ENCODE measurements around the gene MLIP. TPM values are rescaled to one million over a fixed set of nuclear protein-coding genes. Genes with fewer than 3 reads are reported as not detected.

Gene MLIP
- total and polyA plus RNA-seq, 2 of the 13 experiments (the other 11 are each of a cell fraction or from before 2014, with no cell fraction given): 0.08 to 0.33 TPM

DNA sequence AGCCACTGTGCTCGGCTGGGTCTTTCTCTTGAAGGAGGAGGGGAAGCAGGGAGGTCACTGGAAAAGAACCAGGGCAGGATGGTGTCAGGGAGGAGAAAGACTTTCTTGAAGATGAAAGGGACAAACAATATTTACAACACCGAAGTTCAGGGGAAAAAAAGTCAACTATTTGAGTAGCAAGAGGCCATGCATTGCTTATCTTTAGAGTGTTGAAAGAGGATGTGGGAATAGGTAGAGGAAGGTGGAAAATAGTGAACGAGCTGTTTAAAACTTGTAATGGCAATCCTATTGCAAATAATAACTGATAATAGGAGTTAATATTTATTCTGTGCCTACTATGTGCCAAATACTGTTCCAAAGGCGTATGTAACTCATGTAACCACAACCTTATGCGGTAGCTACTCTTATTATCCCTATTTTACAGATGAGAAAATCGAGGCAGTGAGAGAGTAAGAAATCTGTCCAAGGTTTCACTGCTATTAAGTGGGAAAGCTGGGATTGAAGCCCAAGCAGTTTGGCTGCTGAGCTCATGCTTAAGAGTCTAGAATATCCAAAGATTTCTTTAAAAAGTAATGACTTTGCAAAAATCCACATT lies 12.7 kb upstream of the MLIP start (continued):
- TF ChIP-seq STAT6 (CRISPR knock-in tag; IDR thresholded peaks at IDR 0.05; ENCODE audit: borderline replicate concordance) (no peak), CHD2 (IDR thresholded peaks at IDR 0.05; ENCODE audit: low read depth, low read length) (no peak), ZNF619 (CRISPR knock-in tag; IDR thresholded peaks at IDR 0.05) (no peak), MAFK (conservative IDR thresholded peaks at IDR 0.05 in 1 of 2, IDR thresholded peaks at IDR 0.05 in 1 of 2; ENCODE audit: low read length in 2 of 2) (peak; percentile 42 to 63; a peak in 3 of 4 replicates), ZBTB39 (CRISPR knock-in tag; IDR thresholded peaks at IDR 0.05) (no peak), RBAK (CRISPR knock-in tag; IDR thresholded peaks at IDR 0.05) (no peak), ZNF326 (CRISPR knock-in tag; IDR thresholded peaks at IDR 0.05; ENCODE audit: borderline replicate concordance) (no peak), ZFP91 (CRISPR knock-in tag; IDR thresholded peaks at IDR 0.05; ENCODE audit: borderline replicate concordance) (no peak), ZBTB14 (CRISPR knock-in tag; IDR thresholded peaks at IDR 0.05) (no peak), ZSCAN31 (CRISPR knock-in tag; IDR thresholded peaks at IDR 0.05; ENCODE audit: low read depth) (no peak), ZNF17 (CRISPR knock-in tag; IDR thresholded peaks at IDR 0.05) (no peak), ASH2L (IDR thresholded peaks at IDR 0.05; ENCODE audit: insufficient read length, low read depth, low read length) (no peak), SALL2 (CRISPR knock-in tag; IDR thresholded peaks at IDR 0.05) (no peak), ZNF546 (CRISPR knock-in tag; conservative IDR thresholded peaks at IDR 0.05) (no peak), KDM5A (IDR thresholded peaks at IDR 0.05; ENCODE audit: borderline replicate concordance, low read length) (no peak), ZGPAT (CRISPR knock-in tag; IDR thresholded peaks at IDR 0.05) (0 out of 2 replicates have a peak, but pooled peaks have one; percentile 30), HNF4A (CRISPR knock-in tag; IDR thresholded peaks at IDR 0.05) (0 out of 2 replicates have a peak, but pooled peaks have one; percentile 10), CENPT (CRISPR knock-in tag; IDR thresholded peaks at IDR 0.05; ENCODE audit: low read depth) (no peak)
- TF ChIP-seq, protein P1, sequence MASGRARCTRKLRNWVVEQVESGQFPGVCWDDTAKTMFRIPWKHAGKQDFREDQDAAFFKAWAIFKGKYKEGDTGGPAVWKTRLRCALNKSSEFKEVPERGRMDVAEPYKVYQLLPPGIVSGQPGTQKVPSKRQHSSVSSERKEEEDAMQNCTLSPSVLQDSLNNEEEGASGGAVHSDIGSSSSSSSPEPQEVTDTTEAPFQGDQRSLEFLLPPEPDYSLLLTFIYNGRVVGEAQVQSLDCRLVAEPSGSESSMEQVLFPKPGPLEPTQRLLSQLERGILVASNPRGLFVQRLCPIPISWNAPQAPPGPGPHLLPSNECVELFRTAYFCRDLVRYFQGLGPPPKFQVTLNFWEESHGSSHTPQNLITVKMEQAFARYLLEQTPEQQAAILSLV (CRISPR knock-in tag; IDR thresholded peaks at IDR 0.05; ENCODE audit: borderline replicate concordance): no peak
